KOPT-K1 (cell line): ENCODE results near the gene SOSTDC1.
"Not testable (repeated sequence)": the region's sequence is repeated elsewhere in the genome, so short reads cannot be mapped to it uniquely, and the experiment has no call there.

Experiments used
- H3K27ac ChIP-seq: fragments of 200-600 bp; sonication (generic); 2 replicates; pipeline ENCODE4 v1.5.1; 2016; ENCODE audit warnings: antibody characterized with exemption, mild to moderate bottlenecking, low read depth, low read length; ENCODE audit not compliant: poor library complexity, severe bottlenecking
- H3K36me3 ChIP-seq: fragments of 200-600 bp; sonication (generic); 2 replicates; pipeline ENCODE4 v1.5.1; 2017; ENCODE audit warnings: antibody characterized with exemption, mild to moderate bottlenecking, low read length, moderate library complexity; ENCODE audit not compliant: insufficient read depth
- H3K9me3 ChIP-seq: fragments of 200-600 bp; sonication (generic); 2 replicates; pipeline ENCODE4 v1.5.1; 2017; ENCODE audit warnings: antibody characterized with exemption, low read length, mild to moderate bottlenecking; ENCODE audit not compliant: insufficient read depth, poor library complexity, severe bottlenecking

The SOSTDC1 gene

DNA sequence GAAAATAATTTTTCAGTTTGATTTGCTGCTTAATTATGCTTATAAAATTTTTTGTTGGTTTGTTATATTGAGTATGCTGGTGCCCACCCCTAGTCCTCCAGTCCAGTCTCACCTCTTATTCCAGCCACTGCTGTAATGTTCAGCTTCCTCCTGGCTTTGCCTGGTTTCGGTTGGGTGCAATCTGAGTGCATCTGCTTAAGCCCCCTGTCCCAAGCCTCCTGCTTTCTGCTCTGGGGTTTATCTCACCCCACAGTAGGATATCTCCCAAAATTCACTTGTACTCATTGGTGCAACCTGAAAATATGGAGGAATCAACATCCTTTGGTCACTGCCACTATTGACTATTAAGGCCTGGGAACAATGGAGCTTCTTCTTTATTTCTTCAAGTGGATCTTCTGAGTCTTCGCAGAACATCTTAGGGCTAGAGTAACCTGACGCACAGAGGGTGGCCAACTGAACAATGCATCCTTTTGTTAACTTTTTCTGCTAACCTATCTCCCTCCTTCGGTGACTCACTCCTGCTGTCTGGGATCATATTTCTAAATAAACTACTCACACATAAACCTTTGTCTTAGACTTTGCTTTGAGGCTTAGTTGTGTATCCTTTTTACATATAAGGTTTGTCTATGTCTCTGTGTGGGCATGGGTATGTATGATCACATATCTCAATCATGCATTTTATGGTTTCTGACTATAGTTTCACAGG is 19.1 kb upstream of the SOSTDC1 start:
- H3K27ac ChIP-seq = no peak overlapping the region
- H3K9me3 ChIP-seq = no peaks in the 10 kb centered on the region
- no peaks in the 10 kb centered on the region for H3K36me3 ChIP-seq

DNA sequence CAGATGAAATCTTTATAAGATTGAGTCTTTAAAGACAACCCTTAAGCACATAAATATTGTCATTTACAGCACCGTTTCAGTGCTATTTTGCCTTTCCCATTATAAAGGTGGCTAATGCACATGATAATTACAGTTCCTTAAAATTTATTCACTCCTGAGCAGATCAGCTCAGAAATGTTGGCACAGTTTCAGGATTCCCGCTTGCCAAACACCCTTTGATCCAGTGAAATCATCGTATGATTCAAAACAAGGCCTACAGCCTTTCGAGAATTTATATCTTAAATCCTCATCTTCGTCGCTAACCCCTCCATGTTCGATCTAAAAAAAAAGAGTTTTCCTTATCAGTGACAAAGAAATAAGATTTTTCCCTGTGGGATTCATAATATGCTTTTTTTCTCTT is 14.1 kb upstream of the SOSTDC1 start:
- Histone ChIP-seq H3K9me3 (no peaks in the 10 kb centered on the region), H3K27ac (no peak overlapping the region), H3K36me3 (no peaks in the 10 kb centered on the region)

DNA sequence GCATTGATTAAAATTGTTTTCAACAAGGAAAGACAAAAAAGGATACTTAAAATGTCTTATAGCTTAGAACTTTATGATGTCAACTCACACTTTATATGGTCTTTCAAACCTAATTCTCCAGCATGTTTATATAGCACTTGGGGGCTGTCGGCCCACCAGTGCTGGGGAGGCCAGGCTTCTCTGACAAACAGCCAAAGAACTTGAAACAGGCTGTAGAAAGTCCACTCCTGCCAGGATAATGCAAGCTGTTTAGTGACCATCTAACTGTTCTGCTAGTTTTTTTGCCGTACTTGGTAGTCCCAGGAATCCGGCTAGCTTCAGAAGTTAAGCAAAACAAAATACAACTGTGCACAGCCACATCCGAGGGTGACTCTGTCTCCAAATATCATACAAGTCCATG is 13.6 kb upstream of the SOSTDC1 start:
- no peak overlapping the region for H3K27ac ChIP-seq
- no peaks in the 10 kb centered on the region for H3K9me3 ChIP-seq
- no peaks in the 10 kb centered on the region for H3K36me3 ChIP-seq

DNA sequence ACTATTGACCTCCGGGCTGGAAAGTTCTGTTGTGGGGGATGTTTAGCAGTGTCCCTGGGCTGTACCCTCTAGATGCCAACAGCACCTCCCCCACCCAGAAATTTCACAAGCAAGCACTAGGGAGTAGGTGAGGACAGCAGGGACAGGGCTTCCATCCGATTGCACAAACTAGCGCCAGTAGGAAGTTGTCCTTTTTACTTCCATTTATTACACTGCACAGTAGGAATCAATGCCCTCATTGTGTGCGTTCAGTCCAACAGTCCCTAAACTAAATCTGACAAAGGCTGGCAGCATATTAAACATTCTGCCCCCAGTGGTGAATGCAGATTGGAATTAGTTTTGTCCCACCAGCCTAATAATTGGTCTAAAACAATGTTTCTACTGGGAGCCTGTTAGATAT is 6.4 kb upstream of the SOSTDC1 start:
- H3K36me3 ChIP-seq = no peaks in the 10 kb centered on the region
- H3K9me3 ChIP-seq = no peaks in the 10 kb centered on the region
- no peak overlapping the region for H3K27ac ChIP-seq

DNA sequence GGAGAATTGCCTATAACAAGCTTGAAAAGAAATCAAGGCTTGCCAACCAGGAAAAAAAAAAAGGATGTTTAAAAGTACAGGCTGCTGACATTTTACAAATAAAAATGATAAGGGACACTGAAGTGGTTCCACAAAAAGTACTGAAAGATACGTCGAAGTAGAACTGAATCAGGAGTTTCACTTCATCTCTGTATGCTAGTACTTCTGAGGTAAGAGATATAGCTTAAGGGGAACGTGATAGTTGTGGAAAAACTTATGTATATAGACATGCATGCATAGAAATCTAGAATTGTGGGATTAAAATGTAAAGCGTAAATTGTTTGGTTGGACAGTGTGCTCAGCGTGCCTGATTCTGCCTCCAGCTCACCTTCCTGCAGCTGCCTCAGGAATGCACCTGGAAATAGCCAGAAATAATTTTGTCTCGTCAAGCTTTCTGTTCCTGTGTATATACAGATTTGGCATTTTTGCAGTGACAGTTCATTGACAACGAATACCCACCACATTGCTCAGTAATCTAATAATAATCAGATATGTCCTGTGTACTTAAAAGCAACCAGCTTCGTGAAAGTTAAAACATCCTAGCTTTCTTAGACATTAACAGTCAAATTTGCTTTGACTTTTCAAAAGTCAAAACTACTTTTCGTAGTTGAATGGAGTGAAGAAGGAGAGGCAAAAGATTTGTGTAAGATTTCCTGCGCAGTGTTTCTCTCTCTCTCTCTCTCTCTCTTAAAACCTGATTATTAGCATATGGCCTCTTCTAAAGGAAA is 1.4 kb downstream of the SOSTDC1 start:
- Histone ChIP-seq H3K27ac (no peak overlapping the region), H3K36me3 (no peaks in the 10 kb centered on the region)

DNA sequence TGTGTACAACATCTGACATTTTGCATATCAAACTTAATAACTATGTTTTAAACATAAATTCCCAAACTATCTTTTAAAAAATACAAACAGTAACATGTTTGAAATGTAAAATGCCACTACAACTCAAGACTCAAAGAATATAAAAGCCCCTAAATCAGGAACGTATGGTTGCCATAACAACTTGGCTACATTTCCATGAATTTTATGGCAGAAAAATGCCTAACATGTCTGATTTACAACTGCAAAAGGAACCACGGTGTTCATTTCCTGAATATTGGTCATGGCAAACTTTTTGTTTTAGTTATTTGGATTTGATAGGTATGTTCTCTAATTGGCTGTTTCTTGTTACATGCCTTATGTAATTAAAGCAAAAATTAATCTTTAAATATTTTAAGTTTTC is 2.0 kb downstream of the SOSTDC1 start:
- Histone ChIP-seq H3K27ac (no peak overlapping the region), H3K9me3 (no peaks in the 10 kb centered on the region), H3K36me3 (no peaks in the 10 kb centered on the region)

More for the DNA sequence above, 1.4 kb downstream of the SOSTDC1 start:
- no peaks in the 10 kb centered on the region for H3K9me3 ChIP-seq

DNA sequence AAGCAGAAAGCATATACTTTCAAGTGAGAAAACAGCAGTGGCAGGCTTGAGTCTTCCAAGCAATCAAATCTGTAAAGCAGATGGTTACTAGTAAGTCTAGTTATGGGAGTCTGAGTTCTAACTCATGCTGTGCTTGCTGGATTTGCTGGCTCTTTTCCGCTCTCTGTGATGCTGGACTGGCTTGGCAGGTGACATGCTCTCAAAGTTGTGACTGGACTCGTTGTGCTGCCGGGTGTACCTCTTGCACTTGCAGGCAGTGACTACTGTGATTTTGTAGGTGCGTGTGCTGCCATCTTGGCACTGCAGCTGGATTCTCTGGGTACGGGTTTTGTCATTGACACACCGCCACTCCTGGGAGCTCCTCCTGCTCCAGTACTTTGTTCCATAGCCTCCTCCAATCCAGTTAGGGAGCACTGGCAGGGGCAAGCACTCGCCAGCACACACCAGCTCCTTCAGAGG is 3.1 kb downstream of the SOSTDC1 start:
- H3K27ac ChIP-seq = no peak overlapping the region
- no peaks in the 10 kb centered on the region for H3K9me3 ChIP-seq
- H3K36me3 ChIP-seq = no peaks in the 10 kb centered on the region

DNA sequence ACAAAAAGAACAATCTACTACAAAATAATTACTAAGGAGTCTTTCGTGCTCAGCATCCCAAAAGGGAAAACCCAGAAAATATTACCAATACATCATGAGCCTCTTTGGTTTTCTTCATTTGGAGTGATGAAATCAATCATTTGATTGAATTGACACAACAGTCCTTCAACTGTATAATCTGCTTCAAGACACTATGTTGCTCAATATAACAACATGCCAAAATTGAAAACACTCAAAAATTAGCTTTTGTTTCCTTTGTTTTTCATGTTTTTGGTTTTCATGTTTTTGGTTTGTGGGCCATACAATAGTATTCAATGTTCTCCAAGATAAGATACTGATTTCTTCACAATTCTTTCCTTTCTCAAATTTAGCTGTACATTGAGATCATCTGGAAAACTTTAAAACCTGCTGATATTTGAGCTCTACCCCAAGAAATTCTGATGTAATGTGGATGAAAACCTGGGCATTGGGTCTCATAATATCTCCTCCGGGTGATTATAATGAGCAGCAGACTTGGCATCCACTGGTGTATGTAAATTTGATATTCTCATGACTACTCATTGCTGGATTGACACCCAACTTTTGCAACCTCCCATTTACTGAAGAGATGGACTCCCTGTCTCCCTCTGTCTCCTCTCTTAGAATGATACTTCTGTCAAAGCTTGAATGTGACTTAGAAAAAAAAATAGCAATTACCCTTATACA is 4.6 kb downstream of the SOSTDC1 start:
- H3K36me3 ChIP-seq = no peaks in the 10 kb centered on the region
- no peaks in the 10 kb centered on the region for H3K9me3 ChIP-seq
- no peak overlapping the region for H3K27ac ChIP-seq

DNA sequence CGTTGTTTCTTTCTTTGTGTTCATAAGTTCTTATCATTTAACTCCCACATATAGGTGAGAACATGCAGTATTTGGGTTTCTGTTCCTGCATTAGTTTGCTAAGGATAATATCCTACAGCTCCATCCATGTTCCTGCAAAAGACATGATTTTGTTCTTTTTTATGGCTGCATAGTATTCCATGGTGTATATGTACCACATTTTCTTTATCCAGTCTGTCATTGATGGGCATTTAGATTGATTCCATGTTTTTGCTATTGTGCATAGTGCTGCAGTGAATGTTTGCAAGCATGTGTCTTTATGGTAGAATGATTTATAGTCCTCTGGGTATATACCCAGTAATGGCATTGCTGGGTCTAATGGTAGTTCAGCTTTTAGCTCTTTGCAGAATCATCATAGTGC is 9.2 kb downstream of the SOSTDC1 start:
- H3K9me3 ChIP-seq, H3K36me3 ChIP-seq, H3K27ac ChIP-seq: not testable (repeated sequence)

DNA sequence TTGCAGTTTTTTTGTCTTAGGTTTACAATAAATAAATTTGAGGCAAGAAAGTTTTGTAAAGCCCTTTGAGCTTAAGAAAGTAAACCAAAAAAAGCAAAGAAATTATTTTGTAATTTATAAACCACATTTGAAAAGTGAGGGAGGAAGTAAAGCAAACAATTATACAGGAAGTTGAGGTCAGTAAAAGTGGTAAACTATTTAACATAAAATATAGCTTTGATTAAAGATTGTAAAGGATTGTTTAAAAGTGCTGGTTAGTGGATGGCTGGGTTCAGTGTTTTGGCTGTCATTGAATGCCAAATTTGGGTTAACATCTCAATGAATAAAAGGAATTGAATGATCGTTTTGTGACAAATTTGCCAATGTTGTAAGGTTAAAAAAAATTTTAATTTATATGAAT is 9.9 kb downstream of the SOSTDC1 start:
- no peaks in the 10 kb centered on the region for H3K36me3 ChIP-seq
- no peaks in the 10 kb centered on the region for H3K9me3 ChIP-seq
- H3K27ac ChIP-seq = no peak overlapping the region

DNA sequence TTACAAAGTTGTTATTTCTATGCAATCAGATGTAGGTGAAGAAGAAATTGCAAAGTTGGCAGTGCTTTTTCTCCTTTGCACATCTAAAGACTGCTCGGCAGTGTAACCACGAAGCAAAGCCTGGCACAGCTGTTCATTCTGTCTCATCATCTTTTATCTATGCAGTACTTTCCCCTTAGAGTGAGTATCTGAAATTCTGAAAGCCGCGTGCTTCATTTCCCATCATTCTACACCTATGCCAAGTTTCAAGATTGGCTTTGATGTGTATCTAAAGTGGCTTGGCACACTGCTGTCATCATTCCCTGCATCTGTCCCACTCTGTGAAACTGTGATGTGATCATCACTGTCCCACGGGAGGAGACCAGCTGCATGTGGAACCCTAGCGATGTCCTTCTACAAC is 15.2 kb downstream of the SOSTDC1 start:
- Histone ChIP-seq H3K27ac (no peak overlapping the region), H3K9me3 (no peaks in the 10 kb centered on the region)

DNA sequence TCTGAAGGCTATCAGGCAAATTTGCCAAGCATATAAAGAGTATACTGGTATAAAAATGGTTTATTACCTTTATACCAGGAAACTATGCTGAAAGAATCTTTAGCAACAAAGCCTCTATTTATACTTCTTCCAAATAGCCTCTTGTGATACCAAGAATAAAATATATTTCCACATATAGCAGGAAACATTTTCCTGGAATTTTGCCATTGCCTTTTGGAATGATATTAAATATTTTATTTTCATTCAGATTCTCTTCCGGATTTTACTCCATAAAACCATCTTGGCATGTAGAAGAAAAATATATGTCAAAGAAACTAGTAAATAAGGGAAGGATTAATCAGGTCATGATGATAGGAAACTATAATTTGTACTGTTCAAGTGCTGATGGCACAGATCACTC is 17.7 kb downstream of the SOSTDC1 start:
- H3K36me3 ChIP-seq = no peaks in the 10 kb centered on the region
- H3K27ac ChIP-seq = no peak overlapping the region
- no peaks in the 10 kb centered on the region for H3K9me3 ChIP-seq

More for the DNA sequence above, 15.2 kb downstream of the SOSTDC1 start:
- H3K36me3 ChIP-seq = no peaks in the 10 kb centered on the region

DNA sequence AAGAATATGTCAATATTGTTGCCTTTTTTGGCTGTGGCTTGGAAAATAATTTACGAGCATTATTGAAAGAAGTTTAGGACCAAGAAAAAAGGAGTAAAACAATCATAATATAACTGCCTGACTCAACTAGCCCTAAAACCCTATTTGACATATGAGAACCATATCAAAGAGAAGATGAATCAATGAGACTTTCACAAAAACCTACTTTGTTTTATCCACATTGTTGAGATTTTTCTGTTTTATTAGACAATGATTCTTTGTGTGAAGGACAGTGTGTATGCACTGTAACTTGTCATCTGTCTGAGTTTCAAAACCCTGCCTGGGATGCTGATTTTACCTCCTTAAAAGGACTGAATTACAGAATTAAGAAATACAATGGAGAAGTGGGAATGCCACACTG is 19.0 kb downstream of the SOSTDC1 start:
- Histone ChIP-seq H3K36me3 (no peaks in the 10 kb centered on the region), H3K27ac (no peak overlapping the region), H3K9me3 (no peaks in the 10 kb centered on the region)

DNA sequence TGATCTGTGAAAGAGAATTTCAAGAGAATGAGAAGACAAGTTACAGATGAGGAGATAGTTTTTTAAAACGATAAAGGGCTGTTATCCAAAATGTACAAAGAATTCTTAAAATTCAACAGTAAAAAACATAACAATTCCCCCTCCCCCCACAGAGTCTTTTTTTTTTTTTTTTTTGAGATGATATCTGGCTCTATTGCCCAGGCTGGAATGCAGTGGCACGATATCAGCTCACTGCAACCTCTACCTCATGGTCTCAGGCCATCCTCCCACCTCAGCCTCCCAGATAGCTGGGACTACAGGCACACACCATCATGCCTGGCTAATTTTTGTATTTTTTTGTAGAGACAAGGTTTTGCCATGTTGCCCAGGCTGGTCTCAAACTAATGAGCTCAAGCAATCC is 21.7 kb downstream of the SOSTDC1 start:
- H3K9me3 ChIP-seq, H3K27ac ChIP-seq, H3K36me3 ChIP-seq: not testable (repeated sequence)

DNA sequence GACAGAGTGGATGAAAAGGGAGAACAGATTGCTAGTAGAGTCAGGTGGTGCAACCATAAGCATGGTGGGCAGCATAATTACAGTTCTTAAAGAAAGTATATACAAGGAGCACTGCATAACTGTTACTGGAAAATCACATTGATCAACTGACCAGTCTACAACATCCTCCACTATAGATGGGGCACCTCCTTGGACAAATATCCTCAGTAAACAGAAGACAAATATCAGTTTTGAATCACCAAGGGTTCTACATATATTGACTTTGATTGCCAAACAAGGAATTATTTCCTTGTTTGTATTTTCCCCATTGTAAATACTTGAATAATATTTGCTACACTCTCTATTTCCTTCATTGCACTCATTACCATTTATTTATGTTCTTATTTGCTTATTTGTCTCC is 26.6 kb downstream of the SOSTDC1 start:
- Histone ChIP-seq H3K9me3 (no peaks in the 10 kb centered on the region), H3K27ac (no peak overlapping the region), H3K36me3 (no peaks in the 10 kb centered on the region)
